Prostate gland (tissue), 2 donors: ENCODE data around the gene LCE3A.

ENCODE experiments used
- POLR2A ChIP-seq: fragments of 450-650 bp; IDR thresholded peaks from one replicate; pipeline ENCODE4 v1.6.1; 2016; ENCODE audit warnings: antibody characterized with exemption, mild to moderate bottlenecking
- POLR2AphosphoS5 ChIP-seq: sonication (generic); formaldehyde crosslinking; IDR thresholded peaks from one replicate; pipeline ENCODE4 v1.6.1; 2017; ENCODE audit warnings: antibody characterized with exemption
- TF ChIP-seq, protein P1 (sequence below), 4 experiments: fragments of 200-600 bp in 2 of 4; fragments of 450-650 bp in 2 of 4; sonication (generic) in 2 of 4; IDR thresholded peaks; 1 replicate in 3 of 4; 2 replicates in 1 of 4; pipeline ENCODE4 v1.5.1; 2016 to 2019; ENCODE audit warnings: antibody characterized with exemption in 4 of 4, mild to moderate bottlenecking in 2 of 4, moderate library complexity in 2 of 4

DNA sequence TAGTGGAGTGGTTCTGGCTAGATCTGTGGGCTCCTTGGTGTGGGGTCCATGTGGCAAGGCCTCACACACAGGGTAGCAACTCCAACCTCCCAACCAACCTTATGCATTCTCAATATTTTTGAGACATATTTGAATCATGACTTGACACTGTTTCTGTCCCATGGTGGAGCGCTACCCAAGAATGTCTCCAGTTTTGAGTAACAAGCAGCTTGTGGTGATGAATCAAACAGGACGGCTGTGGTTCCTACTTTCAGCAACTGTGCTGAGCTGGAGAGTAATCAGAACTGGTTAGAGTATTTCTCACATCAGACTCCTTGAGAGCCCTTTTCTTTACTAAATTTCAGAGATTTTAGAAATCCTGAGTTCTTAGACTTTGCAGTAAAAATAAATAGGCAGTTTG is 45.7 kb downstream of the LCE3A start:
- TF ChIP-seq POLR2AphosphoS5 = no peak
- TF ChIP-seq, protein P1, sequence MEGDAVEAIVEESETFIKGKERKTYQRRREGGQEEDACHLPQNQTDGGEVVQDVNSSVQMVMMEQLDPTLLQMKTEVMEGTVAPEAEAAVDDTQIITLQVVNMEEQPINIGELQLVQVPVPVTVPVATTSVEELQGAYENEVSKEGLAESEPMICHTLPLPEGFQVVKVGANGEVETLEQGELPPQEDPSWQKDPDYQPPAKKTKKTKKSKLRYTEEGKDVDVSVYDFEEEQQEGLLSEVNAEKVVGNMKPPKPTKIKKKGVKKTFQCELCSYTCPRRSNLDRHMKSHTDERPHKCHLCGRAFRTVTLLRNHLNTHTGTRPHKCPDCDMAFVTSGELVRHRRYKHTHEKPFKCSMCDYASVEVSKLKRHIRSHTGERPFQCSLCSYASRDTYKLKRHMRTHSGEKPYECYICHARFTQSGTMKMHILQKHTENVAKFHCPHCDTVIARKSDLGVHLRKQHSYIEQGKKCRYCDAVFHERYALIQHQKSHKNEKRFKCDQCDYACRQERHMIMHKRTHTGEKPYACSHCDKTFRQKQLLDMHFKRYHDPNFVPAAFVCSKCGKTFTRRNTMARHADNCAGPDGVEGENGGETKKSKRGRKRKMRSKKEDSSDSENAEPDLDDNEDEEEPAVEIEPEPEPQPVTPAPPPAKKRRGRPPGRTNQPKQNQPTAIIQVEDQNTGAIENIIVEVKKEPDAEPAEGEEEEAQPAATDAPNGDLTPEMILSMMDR (IDR thresholded peaks at IDR 0.05) = no peak
- no peak for TF ChIP-seq POLR2A
